GM21825 (cell line): ENCODE data around the gene CKS2.
"Not testable (repeated sequence)": the region's sequence is repeated elsewhere in the genome, so short reads cannot be mapped to it uniquely, and the experiment has no call there.

Experiments used
- ATAC-seq: cut with Tn5 transposase; IDR thresholded peaks from one replicate; pipeline ENCODE4 v1.9.1; 2021; ENCODE audit warnings: mild to moderate bottlenecking, moderate library complexity; ENCODE audit not compliant: unreplicated experiment

The CKS2 gene

GRCh38 chr9:89310475-89311345 lies at the start of gene CKS2:
CKS2 (plus strand) TSS chr9:89311195; CDS start chr9:89311293, 98 bp downstream.
- peak; percentile 90 for ATAC-seq

DNA sequence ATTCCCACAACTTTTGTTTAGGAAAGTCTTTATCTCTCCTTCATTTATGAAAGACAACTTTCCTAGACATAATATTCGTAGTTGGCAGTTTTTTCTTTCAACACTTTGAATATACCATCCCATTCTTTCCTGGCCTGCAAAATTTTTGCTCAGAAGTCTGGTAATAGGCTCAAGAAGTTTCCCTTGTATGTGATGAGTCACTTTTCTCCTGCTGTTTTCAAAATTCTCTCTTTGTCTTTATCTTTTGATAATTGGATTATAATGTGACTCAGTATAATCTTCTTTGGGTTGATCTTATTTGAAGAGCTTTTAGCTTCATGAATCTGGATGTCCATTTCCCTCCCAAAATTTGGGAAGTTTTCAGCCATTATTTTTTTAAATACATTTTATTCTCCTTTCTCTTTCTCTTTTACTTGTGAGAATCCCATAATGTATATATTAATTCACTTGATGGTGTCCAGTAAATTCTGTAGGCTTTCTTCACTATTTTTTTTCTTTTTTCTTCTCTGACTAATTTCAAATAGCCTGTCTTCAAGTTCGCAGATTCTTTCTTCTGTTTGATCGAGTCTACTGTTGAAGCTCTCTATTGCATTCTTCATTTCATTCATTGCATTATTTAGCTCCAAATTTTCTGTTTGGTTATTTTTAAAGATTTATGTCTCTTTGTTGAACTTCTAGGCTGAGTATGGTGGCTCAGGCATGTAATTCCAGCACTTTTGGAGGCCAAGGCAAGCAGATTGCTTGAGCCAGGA lies 37.3 kb upstream of the CKS2 start:
- ATAC-seq = no peak

GRCh38 chr9:89274838-89275237 lies 36.2 kb upstream of the CKS2 start:
- ATAC-seq = no peak

- not testable (repeated sequence) for ATAC-seq
Observed at GRCh38 chr9:89276040-89276439, 35.0 kb upstream of the CKS2 start.

DNA sequence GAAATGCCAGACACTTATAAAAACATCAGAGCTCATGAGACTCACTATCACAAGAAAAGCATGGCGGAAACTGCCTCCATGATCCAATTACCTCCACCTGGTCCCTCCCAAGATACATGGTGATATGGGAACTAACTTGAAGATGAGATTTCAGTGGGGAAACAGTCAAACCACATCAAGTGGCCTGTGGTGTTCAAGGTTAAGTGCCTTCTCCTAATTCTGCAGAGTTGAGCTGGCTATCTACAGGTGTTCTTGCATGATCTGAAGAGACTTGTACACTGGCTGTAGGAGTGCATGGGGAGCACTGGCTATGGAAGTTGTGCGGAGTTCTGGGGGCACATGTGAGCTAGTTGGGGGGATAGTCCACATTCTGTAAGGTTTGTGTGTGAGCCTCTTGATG lies 34.0 kb upstream of the CKS2 start:
- ATAC-seq = no peak

GRCh38 chr9:89277454-89277853 lies 33.5 kb upstream of the CKS2 start:
- ATAC-seq = no peak

DNA sequence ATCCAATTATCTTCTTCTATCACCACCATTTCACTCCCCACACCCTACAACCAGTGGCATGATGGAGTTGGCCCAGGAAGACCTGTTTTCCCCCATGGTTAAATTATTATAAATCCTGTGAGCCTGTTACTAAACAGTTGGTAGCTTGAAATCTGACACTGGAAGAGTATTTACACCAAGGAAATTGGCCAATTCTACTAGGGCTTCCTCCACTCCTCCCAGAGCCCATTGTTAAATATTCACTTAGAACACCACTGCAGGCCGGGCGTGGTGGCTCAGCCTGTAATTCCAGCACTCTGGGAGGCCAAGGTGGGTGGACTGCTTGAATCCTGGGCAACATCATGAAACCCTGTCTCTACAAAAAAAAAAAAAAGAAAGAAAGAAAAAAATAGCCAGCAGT lies 32.4 kb upstream of the CKS2 start:
- no peak for ATAC-seq

- ATAC-seq = no peak
Observed at GRCh38 chr9:89278997-89279739, 31.8 kb upstream of the CKS2 start.

GRCh38 chr9:89281106-89281505 lies 29.9 kb upstream of the CKS2 start:
- no peak for ATAC-seq

DNA sequence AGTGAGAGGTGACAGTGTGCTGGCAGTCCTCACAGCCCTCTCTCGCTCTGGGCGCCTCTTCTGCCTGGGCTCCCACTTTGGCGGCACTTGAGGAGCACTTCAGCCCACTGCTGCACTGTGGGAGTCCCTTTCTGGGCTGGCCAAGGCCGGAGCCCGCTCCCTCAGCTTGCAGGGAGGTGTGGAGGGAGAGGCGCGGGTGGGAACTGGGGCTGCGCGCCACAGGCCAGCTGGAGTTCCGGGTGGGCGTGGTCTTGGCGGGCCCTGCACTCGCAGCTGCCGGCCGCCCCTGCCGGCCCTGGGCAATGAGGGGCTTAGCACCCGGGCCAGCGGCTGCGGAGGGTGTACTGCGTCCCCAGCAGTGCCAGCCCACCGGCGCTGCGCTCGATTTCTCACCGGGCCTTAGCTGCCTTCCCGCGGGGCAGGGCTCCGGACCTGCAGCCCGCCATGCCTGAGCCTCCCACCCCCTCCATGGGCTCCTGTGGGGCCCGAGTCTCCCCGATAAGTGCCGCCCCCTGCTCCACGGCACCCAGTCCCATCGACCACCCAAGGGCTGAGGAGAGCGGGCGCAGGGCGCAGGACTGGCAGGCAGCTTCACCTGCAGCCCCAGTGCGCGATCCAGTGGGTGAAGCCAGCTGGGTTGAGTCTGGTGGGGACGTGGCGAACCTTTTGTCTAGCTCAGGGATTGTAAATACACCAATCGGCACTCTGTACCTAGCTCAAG lies 28.6 kb upstream of the CKS2 start:
- ATAC-seq = not testable (repeated sequence)

- ATAC-seq = no peak
Observed at GRCh38 chr9:89284076-89284475, 26.9 kb upstream of the CKS2 start.

- no peak for ATAC-seq
Observed at GRCh38 chr9:89291741-89292140, 19.3 kb upstream of the CKS2 start.

DNA sequence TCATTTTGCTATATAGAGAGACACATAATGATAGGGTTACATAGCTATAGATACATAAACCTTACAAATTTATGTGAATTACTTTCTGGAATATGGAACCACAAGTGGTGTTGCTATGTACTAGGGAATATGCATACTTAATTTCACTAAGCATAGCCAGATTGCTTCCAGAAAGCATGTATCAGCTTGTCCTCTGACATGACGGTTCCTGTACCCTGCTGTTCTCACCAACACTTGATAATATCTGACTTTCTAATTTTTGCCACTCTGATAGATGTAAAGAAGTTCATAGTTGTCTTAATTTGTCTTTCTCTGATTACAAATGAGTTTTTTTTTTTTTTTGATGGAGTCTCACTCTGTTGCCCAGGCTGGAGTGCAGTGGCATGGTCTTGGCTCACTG lies 18.0 kb upstream of the CKS2 start:
- ATAC-seq = no peak

- ATAC-seq = no peak
Observed at GRCh38 chr9:89295400-89295799, 15.6 kb upstream of the CKS2 start.

- ATAC-seq = not testable (repeated sequence)
Observed at GRCh38 chr9:89301996-89302395, 9.0 kb upstream of the CKS2 start.

GRCh38 chr9:89304020-89304833 lies 6.8 kb upstream of the CKS2 start:
- no peak for ATAC-seq

DNA sequence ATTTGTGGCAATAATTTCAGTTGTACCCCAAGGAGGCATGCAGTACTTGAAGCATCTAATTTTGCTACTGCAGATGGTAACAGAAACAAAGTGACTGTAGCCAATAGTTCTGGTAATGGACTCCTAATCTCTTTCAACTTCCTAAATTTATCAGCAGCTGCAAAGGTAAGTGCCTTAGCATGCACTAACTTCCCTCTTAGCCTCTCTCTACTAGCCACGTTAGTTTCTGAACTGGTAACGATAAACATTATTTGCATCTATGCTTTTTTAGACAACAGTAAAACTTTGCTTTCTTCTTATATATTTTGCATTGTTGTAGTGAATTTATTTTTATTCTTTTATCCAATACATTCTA lies 6.2 kb upstream of the CKS2 start:
- no peak for ATAC-seq

DNA sequence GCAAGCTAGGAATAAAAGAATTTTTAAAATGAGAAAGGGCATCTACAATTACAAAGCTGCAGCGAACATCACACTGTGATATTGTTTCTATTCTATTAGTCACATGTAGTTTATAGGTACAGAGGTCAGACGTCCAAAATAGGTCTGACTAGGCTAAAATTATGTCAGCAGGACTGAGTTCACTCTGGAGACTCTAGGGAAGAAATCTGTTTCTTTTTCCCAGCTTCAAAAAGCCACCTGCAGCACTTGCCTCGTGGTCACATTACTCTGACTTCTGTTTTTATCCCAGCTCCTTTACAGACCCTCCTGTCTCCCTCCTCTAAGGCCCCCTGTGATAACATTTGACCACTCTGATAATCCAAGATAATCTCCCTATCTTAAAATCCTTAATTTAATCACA lies 5.1 kb upstream of the CKS2 start:
- no peak for ATAC-seq

DNA sequence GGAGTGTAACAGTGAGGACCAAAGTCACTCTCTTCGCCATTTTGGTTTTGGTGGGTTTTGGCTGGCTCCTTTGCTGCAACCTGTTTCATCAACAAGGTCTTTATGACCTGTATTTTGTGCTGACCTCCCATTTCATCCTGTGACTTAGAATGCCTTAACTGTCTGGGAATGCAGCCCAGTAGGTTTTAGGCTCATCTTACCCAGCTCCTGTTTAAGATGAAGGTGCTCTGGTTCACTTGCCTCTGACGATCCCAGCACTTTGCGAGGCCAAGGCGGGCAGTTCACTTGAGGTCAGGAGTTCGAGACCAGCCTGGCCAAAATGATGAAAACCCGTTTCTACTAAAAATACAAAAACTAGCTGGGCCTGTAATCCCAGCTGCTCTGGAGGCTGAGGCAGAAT lies 1.8 kb upstream of the CKS2 start:
- no peak for ATAC-seq
